Bone marrow (tissue), 2 donors: ENCODE measurements around the gene RAB40C.
A peak's percentile ranks its signal among the peaks of the same experiment; 100 is the strongest.

Experiments
- DNase-seq, 2 donors: peaks; one replicate each; lab custom pipeline; 2025; lab: John Stamatoyannopoulos, UW

The RAB40C gene, protein sequence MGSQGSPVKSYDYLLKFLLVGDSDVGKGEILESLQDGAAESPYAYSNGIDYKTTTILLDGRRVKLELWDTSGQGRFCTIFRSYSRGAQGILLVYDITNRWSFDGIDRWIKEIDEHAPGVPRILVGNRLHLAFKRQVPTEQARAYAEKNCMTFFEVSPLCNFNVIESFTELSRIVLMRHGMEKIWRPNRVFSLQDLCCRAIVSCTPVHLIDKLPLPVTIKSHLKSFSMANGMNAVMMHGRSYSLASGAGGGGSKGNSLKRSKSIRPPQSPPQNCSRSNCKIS

DNA sequence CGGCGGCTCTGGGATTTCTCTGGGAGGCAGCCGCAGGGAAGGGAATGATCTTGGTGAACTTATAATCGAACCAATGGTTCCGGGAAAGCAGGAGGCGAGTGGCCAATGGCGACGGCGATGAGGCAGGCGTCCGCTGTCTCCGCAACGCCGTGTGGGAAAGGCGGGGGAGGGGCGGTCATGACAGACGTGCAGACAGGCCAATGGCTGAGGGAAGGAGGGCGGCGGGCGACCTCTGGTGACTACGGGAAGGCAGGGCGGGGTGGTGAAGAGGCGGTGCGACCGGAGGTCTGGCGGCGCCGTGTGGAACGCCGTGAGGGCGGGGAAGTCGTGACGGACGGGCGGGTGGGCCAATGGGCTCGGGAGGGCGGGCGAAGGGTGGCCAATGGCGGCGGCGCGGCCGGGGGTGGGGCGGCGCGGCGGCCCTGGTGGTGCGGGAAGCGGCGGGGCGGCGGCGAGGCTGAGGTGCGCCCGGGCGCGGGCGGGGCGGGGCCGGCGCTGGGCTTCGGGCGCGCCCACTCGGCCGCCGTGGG is at the start of gene RAB40C:
Gene RAB40C (plus strand): TSS at position 409 of the 530 bp plus-strand sequence. CDS start 226 bp downstream, outside the sequence.
- DNase-seq = peak; percentile 95 to 100

DNA sequence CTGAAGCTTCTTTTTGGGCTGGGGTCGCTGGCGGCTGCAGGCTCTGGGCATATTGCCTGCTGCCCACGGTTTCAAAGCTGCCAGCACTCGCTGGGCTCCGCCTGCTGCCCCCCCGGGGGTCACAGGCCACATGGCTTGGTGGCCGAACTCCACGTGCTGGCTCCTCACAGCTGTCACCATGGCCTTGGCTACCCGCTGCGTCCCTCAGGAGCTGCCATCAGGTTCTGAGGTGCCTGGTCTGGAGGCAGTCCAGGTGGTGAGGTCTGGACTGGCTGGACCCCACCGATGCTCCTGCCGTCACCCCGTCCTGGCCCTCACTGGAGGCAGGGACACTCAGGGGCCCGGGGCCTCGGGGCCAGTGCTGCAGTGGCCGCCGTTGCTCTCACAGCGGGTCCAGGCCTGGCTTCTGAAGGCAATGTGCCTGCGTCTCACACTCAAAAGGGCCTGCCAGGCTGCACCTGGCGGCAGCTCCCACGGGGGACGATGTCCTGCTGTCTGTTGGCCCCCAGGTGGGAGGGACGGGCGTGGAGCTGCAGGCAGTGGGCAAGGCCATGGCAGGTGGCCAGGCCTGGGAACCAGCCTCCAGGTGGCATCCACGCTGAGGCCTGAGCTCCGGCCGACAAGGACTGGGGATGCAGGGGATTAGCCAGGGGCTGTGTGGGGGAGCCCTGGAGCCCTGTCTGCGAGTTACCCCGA is 49.1 kb upstream of the RAB40C start:
- no peak for DNase-seq

DNA sequence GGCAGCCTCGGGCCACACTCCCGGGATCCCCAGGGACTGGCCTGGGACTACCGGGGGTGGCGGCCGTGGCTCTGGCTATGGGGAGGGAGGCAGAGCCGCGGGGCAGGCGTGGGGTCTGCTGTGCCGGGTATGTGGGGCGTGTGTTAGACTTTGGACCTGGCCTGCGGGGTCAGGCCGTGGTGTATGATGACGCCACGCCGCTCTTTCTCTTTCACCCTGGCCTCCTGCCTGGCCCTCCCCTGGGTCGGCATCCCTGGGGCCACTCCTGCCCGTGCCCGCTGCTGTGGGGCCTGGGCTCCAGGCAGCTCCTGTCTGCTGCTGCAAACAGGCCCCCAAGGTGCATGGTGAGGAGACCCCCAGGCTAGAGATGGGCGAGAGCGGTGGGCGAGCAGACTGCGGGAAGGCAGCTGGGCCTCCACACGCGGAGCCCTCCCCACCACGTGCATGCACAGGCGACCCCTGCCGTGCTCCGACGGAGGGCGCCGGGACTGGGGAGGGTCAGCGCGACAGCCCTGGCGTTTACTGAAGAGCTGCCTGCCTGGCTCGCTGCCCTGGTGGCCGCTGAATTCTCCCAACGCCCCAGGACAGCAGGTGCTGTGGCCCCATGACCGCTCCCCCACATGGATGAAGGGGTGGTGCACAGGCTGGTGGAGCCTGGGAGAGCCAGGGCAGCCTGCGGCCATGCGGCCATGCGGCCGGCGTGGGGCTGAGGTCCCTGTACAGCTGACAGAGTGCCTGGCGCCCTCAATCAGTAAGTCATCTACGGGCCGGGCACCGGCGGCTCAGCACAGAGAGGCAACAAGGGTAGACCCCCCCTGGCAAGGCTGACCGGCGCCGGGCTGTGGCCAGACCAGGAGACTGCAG is 46.3 kb upstream of the RAB40C start:
- no peak for DNase-seq

DNA sequence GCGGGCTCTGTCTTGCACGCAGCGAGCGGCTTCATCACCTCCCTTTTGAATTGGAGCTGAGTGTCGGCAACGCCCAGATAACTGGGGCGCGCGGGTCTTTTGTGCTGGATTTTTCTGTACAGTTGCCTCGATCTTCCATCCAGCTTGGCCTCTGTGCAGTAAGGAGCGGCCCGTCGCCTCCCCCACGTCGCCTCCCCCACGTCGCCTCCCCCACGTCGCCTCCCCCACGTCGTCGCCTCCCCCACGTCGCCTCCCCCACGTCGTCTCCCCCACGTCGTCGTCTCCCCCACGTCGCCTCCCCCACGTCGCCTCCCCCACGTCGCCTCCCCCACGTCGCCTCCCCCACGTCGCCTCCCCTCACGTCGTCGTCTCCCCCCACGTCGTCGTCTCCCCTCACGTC is 45.3 kb upstream of the RAB40C start:
- DNase-seq = no peak

DNA sequence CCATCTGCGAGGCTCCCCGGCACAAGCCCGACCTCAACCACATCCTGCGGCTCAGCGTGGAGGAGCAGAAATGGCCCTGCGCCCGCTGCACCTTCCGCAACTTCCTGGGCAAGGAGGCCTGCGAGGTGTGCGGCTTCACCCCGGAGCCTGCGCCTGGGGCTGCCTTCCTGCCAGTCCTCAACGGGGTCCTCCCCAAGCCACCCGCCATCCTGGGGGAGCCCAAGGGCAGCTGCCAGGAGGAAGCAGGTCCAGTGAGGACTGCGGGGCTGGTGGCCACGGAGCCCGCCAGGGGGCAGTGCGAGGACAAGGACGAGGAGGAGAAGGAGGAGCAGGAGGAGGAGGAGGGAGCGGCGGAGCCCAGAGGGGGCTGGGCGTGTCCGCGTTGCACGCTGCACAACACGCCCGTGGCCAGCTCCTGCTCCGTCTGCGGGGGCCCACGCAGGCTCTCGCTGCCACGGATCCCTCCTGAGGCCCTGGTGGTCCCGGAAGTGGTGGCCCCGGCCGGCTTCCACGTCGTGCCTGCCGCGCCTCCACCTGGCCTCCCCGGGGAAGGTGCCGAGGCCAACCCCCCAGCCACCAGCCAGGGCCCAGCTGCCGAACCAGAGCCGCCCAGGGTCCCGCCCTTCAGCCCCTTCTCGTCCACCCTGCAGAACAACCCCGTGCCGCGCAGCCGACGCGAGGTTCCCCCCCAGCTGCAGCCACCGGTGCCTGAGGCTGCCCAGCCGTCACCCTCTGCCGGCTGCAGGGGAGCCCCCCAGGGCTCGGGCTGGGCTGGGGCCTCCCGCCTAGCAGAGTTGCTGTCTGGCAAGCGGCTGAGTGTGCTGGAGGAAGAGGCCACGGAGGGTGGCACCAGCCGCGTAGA is 42.7 kb upstream of the RAB40C start:
- no peak for DNase-seq

DNA sequence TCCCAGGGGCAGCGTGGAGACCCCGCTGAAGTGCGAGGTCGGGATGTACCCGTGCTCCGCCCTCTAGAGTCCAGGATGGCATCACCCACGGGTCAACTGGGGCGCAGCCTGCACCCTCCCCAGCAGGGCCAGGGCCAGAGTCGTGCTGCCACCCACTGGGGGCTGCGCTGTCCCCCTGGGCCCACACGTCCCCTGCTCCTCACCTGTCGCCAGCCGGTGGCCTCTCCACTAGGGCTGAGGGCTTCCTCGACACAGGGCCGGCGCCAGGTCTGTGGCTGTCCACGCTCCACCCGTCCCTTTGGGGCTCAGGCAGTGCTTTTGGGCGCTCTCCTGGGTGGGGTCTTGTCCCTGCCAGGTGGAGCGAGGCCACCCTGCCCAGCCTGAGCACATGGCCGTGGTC is 41.3 kb upstream of the RAB40C start:
- no peak for DNase-seq

DNA sequence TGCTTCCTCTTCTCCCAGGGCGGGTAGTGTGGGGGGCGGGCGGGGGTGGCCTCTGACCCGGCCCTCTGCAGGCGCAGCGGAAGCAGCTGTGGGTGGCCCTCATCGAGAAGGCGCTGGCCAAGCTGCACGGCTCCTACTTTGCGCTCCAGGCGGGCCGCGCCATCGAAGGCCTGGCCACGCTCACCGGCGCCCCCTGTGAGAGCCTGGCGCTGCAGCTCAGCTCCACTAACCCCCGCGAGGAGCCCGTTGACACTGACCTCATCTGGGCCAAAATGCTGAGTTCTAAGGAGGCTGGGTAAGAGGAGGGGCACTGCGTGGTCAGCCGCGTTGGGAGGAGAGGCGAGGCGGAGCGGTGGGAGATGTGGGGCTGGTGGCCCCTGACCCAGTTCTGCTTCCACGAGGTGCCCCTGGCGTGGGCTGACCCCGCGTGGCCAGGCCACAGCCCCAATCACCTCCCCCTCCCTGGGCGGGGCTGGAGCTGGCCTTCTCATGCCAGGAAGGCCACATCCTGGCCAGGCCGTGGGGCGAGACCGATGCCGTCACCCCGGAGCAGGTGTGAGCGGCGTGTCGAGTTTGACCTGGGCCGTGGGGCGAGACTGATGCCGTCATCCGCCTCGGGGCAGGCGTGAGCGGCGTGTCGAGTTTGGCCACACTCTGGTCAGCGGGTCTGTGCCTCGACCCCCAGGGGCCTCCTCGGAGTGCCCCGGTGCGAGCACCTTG is 40.2 kb upstream of the RAB40C start:
- no peak for DNase-seq

DNA sequence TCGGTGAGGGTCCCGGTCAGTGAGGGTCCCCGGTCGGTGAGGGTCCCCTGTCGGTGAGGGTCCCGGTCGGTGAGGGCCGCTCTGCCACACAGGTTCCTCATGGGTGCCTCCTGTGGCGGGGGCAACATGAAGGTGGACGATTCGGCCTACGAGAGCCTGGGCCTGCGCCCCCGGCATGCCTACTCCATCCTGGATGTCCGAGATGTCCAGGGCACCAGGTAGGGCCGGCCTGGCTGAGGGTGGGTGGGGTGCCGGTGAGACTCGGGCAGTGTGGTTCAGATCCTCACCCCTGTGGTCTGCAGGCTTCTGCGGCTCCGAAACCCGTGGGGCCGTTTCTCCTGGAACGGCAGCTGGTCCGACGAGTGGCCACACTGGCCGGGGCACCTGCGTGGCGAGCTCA is 38.7 kb upstream of the RAB40C start:
- no peak for DNase-seq

DNA sequence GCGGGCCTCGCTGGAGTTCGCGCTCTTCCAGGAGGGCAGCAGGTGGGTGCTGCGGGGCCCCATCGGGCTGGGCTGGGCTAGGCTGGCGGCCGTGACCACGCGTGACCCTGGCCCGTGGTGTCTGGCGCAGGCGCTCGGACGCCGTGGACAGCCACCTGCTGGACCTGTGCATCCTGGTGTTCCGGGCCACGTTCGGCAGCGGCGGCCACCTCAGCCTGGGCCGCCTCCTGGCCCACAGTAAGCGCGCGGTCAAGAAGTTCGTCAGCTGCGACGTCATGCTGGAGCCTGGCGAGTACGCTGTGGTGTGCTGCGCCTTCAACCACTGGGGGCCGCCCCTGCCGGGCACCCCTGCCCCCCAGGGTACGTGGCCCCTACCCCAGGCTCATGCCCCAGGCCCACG is 37.7 kb upstream of the RAB40C start:
- DNase-seq = no peak

DNA sequence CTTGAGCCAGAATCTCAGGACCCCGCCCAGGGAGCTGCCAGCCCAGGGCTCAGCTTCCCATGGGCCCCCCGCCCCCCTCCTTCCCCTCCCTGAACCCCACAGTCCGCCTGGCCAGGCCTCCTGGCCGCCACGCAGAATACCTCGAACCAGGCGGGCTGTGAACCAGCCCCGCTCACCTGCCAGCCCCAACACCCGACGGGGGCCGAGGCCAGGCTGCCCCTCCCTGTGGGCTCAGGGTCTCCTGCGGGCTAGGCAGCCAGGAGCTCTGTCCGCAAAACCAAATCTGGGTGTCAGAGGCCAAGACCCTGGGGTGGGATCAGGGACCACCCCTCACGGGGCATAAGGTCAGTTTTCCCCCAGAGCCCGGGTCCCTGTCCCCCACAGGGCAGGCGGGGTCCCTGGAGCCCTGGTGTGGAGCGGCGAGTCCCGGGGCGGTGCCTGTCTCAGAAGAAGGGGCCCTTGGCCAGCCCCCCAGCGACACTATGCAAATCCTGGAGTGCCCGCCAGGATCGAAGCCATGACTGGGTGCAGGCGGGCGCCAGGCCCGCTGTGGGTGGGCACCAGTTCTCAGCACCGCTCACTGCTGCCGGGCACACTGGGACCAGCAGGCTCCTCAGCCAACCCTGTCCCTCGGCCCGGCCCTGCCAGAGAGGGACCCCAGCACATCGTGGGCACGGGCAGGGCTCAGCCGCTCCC is 36.1 kb upstream of the RAB40C start:
- no peak for DNase-seq

DNA sequence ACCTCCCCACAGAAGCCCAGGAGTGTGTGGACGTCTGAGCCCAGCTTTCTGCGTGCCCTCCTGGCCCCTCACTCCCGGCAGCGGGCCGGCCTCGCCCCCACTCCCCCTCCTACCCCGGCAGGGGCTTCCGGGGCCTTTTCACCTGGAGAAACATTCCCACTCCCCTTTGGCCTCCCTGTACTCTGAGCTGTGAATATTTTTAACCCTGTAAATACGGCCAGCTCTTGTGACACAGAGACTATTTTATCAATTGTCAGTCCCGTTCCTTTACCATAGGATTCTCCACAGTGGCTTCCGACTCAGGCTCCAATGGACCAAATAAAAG is 35.6 kb upstream of the RAB40C start:
- no peak for DNase-seq

DNA sequence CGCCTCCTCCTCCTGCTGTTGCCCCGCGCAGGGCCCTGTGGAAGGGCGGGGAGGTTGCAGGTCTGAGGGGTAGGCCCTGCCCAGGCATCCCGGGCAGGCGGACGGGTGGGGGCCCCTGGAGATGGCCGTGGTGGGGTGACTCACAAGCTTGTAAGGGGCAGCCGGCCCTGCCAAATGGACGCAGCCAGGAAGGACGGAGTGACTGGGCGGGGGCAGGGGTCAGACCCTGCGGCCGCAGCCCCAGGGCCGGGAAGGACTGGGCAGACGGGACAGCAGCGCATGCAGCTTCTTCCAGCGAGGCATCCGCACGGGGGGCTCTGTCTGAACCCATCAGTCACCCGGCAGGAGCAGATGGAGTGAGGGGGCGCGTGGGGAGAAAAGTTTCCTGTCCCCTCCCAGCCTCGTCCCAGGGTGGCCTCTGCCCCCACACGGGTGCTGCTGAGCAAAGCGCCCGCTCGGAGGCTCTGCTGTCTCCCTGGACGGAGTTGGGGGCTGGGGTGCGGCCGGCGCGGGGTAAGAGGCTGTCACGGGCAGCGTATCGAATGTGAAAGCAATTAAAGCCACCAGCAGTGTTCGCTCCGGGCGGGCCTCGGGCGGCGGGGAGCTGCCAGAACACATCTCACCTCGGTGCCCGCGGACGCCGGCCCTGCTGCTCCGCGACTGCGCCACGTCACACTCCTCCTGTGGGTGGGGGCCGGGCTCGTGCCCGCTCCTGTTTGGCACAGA is 35.1 kb upstream of the RAB40C start:
- no peak for DNase-seq

DNA sequence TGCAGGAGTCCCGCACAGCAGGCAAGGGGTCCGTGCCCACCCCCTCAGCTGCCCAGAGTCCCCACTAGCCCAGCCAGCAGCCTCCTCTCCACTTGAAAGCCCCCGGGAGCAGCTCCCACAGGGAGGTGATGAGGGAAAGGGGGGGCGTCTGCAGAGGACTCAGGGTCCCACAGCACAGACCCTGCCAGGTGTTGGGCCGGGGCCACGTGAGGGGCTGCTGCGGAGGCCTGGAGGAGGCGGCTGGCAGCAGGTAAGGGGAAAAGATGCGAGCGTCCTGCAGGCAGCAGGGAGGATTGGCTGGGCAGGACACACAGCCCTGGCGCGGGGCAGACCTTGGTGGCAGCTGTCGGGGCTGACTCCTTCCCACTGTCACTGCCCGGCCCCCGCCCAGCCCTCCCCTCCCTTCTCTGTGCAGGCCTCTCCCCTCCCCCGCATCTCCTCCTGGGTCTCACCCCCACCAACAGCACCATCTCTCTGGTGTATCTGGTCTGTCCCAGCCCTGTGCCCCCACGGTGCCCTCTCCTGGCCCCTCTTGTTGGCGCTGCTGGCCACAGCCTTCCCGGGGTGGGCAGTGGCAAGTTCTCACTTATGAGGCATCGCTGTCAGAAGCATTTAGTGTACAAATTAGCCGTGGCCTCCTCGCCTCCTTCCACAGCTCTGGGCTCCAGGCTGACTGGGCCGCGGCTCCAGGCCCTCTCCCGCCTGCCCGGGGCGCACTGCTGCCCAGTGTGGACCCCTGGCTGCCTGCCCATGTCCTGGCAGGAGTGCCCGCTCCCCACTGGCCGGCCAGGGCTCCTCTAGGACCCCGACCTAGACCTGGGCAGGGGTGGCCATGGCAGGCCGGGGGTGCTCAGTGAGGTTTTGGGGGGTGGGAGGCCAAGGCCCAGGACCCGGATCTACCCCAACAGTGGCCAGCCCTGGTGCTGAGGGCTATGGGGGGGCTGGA is 34.1 kb upstream of the RAB40C start:
- DNase-seq = no peak

DNA sequence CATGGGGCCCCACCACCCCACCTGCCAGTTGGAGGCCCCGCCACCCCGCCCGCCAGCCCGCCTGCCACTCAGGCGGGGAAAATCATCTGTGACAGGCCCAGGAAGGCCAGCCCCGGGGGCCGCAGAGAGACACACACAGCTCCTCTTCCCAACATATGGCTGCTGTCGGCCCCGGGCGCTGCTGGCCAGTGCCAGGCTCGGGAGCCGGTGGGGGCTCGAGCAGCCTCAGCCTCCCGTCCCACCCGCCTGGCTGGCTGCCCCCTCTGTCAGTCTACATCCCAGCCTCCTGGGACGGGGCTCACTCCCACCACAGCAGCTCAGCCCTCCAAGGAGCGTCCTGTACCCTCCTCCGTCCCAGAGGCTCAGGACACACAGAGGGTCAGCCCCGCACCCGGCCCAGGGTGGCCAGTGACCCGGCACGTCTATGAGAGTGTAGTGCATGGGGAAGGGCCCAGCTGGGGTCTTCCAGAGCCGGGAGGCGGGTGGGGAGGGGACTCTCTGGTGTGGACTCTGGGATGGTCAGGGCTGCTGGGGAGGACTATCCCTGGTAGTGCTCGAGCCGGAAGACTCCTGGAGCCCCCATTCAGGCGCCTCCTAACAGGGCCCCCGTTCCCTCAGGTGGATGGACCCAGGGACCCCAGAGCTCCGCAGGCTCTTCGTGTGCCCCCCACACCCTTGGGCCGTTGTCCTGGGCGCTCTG is 33.2 kb upstream of the RAB40C start:
- DNase-seq = no peak

DNA sequence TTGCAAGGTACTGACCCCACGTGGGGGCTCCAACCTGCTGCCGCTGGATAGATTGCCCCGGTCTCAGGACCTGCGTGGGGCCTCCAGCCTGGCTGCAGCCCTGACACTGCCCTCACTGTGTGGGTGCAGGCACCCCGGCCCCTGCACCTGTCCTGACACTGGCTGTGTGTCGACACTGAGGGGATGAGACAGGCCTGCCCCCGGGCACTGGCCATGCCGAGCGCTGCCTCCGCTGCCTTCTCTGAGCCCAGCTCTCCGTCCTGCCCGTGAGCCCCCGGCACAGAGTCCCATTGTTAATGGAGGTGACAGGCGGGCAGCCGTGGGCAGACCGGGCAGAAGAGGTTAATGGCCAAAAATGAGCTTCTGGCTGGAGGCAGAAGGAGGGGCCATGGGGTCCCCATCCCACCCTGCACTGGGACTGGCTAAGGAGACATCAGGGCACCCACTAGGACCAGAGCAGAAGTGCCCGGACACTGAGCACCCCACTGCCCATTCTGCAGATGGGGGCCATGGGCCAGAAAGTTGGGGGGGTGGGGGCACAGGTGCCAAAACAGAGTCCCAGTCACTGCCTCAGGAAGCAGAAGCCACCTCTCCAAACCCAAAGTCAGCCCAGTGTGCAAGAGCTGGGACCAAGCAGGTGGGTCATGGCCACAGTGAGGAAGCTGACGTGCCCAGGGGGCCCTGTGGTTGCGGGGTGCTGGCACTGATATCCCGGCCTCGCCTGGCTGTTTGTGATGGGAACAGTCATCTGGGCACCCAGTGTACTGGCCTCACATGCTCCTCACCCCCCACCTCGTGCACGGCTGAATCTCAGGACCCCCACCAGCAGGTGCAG is 32.2 kb upstream of the RAB40C start:
- DNase-seq = no peak

DNA sequence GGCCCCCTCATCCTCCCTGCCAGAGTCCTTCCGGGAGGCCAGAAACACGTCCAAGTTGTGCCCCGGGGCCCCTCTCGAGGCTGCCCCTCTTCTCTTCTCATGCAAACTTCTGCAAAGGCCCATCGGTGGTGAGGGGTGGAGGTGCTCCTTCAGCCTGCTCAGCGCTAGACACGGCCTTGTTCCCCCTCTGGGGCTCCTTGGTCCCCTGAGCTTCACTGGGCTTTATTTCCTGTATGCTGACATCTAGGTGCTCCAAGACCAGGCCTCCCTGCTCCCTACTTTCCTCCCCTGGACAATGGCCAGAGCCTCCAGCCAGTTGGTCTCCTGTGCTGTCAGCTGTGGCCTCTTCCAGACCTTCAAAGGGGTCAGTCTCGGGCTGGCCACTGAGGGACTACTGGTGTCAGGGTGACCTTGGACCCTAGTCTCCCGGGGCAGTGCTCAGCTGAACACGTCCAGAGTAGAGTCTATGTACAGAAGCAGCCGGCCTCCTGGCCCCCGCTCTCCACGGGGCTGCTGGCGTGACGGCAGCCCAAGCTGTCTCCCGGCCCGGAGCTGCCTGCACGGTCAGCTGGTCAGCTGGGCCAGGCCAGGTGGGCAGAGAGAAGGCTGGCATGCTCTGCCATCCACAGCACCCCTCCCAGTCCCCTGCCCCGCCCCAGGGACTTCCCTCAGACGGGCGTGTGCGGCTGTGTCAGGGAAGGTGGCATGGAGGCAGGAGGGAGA is 31.4 kb upstream of the RAB40C start:
- DNase-seq = no peak

DNA sequence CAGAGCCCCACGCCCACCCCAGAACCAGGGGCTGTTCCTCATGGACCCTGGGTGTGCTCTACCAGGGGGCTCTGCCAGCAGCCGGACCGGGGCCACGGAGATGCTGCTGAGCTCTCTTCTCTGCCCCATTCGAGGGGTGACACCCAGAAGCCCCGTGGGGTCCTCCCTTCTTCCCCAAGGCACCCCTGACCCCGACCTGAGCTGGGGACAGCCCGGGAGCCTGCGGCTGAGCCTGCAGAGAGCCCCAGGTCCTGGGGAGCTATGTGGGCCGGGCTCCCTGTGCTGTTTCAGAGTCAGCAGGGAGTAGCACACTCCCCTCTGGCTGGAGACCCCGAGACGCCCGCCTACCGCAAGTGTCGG is 30.9 kb upstream of the RAB40C start:
- DNase-seq = no peak
